Transverse colon (tissue), 4 donors: ENCODE measurements around the gene OXA1L. TPM values are rescaled to one million over a fixed set of nuclear protein-coding genes. Genes with fewer than 3 reads are reported as not detected.
"Not testable (repeated sequence)": the region's sequence is repeated elsewhere in the genome, so short reads cannot be mapped to it uniquely, and the experiment has no call there.

Experiments used
- DNase-seq: peaks from one replicate; pipeline ENCODE4 v3.0.0-alpha.2; 2019
- H3K27ac ChIP-seq, 4 donors: fragments of 200-600 bp; sonication (generic); 2 replicates each; pipeline ENCODE4 v1.5.1; 2016 to 2018; ENCODE audit warnings: inconsistent platforms in 4 of 4
- H3K27me3 ChIP-seq: fragments of 200-600 bp; sonication (generic); 2 replicates; pipeline ENCODE4 v1.5.1; 2017; ENCODE audit warnings: inconsistent platforms
- H3K36me3 ChIP-seq, 4 donors: fragments of 200-600 bp; sonication (generic); 2 replicates each; pipeline ENCODE4 v1.5.1; 2017 to 2019; ENCODE audit warnings: inconsistent platforms in 4 of 4
- H3K4me1 ChIP-seq, 4 donors: fragments of 200-600 bp; sonication (generic); 2 replicates each; pipeline ENCODE4 v1.5.1; 2017 to 2020; ENCODE audit warnings: inconsistent platforms in 4 of 4
- H3K4me3 ChIP-seq, 4 donors: fragments of 200-600 bp; sonication (generic); 1 replicate in 1 of 4; 2 replicates in 3 of 4; pipeline versions ENCODE4 v1.5.1 to v1.6.1; 2017 to 2019; ENCODE audit warnings: inconsistent platforms in 4 of 4
- H3K9me3 ChIP-seq, 2 donors: fragments of 200-600 bp; sonication (generic); 2 replicates each; pipeline ENCODE4 v1.5.1; 2017 to 2019; ENCODE audit warnings: inconsistent platforms in 2 of 2
- CTCF ChIP-seq, 5 experiments: fragments of 200-600 bp in 3 of 5; fragments of 450-650 bp in 2 of 5; sonication (generic) in 3 of 5; IDR thresholded peaks; 1 replicate in 2 of 5; 2 replicates in 3 of 5; pipeline ENCODE4 v1.5.1; 2016 to 2017; ENCODE audit warnings: antibody characterized with exemption in 5 of 5, inconsistent platforms in 3 of 5, mild to moderate bottlenecking in 2 of 5, moderate library complexity in 1 of 5
- EP300 ChIP-seq: sonication (generic); formaldehyde crosslinking; IDR thresholded peaks from one replicate; pipeline ENCODE4 v1.6.1; 2017; ENCODE audit warnings: antibody characterized with exemption, low read depth
- POLR2A ChIP-seq: fragments of 450-650 bp; IDR thresholded peaks from one replicate; pipeline ENCODE4 v1.6.1; 2016; ENCODE audit warnings: antibody characterized with exemption, mild to moderate bottlenecking, moderate library complexity
- POLR2AphosphoS5 ChIP-seq, 3 donors: sonication (generic); formaldehyde crosslinking; IDR thresholded peaks; one replicate each; pipeline ENCODE4 v1.6.1; 2016; ENCODE audit warnings: antibody characterized with exemption in 3 of 3
- WGBS, 2 donors: methylation state at CpG; one replicate each; pipeline ENCODE4 v1.1.5; 2018; ENCODE audit warnings: low coverage in 1 of 2; 5-methylcytosine and 5-hydroxymethylcytosine counted together
- in situ Hi-C, 4 donors: fragments of 200-750 bp; cut with MboI; loops; one replicate each; pipeline versions ENCODE4 v1.15.0 to v1.15.1; 2017; ENCODE audit warnings: low sequenced_read_pairs in 3 of 4, low pct_ligation_motif_present in 1 of 4, low pct_unique_long_range_greater_than_20kb in 1 of 4
- intact Hi-C: fragments of 100-400 bp; cut with DNase I; formaldehyde crosslinking; loops from one replicate; pipeline ENCODE4 v1.15.1; 2023; ENCODE audit warnings: low total_unique reads
- total RNA-seq, 4 donors: library from RNA; depleted of rRNA; stranded (reverse); fragments of >200 nt; gene quantifications; one replicate each; pipeline ENCODE4 v1.1.0, GENCODE V29; 2016

OXA1L gene
- total RNA-seq, 4 donors from 2014 or later = 65.9 to 132 (median 106) TPM

- Histone ChIP-seq H3K4me3 (no peak overlapping the region), H3K36me3 (no peaks in the 10 kb centered on the region), H3K27ac (peak overlapping the region in 2 of 4 donors; percentile 9 to 46), H3K9me3 (no peaks in the 10 kb centered on the region), H3K27me3 (no peaks in the 10 kb centered on the region), H3K4me1 (no peaks in the 10 kb centered on the region)
- 50 to 65% methylated on average over 3 of the region's 3 CpGs for WGBS, 2 donors
- intact Hi-C loops (no loop called here), in situ Hi-C loops (no loop called here)
- TF ChIP-seq POLR2A (no peak), POLR2AphosphoS5 (IDR thresholded peaks at IDR 0.05) (no peak), CTCF (IDR thresholded peaks at IDR 0.05) (no peak), EP300 (no peak)
- no peak for DNase-seq
Measured at GRCh38 chr14:22791301-22791700, 24.8 kb downstream of the OXA1L start.

GRCh38 chr14:22792158-22792557 is 25.7 kb downstream of the OXA1L start:
- intact Hi-C loops (no loop called here), in situ Hi-C loops (no loop called here)
- WGBS, 2 donors = 67 to 95% methylated on average over 1 to 2 of the region's 2 CpGs
- no peaks in the 10 kb centered on the region for H3K4me1 ChIP-seq
- no peaks in the 10 kb centered on the region for H3K9me3 ChIP-seq
- H3K27ac ChIP-seq = no peak overlapping the region
- TF ChIP-seq EP300 (no peak), POLR2A (no peak), CTCF (IDR thresholded peaks at IDR 0.05) (no peak), POLR2AphosphoS5 (IDR thresholded peaks at IDR 0.05) (no peak)
- no peaks in the 10 kb centered on the region for H3K36me3 ChIP-seq
- H3K27me3 ChIP-seq = no peaks in the 10 kb centered on the region
- no peak for DNase-seq
- no peak overlapping the region for H3K4me3 ChIP-seq

DNA sequence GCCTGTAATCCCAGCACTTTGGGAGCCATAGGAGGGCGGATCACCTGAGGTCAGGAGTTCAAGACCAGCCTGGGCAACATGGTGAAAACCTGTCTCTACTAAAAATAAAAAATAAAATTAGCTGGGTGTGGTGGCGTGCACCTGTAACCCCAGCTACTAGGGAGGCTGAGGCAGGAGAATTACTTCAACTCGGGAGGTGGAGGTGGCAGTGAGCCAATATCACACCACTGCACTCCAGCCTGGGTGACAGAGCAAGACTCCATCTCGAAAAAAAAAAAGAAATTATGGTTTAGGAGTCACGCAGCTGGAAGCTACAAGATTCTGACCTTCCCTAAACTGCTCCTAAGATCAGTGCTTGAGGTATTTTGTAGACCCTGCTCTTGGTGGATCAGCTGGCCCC is 27.1 kb downstream of the OXA1L start:
- H3K4me3 ChIP-seq, in situ Hi-C loops, intact Hi-C loops, H3K36me3 ChIP-seq, H3K9me3 ChIP-seq, H3K27ac ChIP-seq, H3K27me3 ChIP-seq, DNase-seq, H3K4me1 ChIP-seq: not testable (repeated sequence)
- WGBS, 2 donors = 61 to 72% methylated on average over 4 to 5 of the region's 5 CpGs

DNA sequence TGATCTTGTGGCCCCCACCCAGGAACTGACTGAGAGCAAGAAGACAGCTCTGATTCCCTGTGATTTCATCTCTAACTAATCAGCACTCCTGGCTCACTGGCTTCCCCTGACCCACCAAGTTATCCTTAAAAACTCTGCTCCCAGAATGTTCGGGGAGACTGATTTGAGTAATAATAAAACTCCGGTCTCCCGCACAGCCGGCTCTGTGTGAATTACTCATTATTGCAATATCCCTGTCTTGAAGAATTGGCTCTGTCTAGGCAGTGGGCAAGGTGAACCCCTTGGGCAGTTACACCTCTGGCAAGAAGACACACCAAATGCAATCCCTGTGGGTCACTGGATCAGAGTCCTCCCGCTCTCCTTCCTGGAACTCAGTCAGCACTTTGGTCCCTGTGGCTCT is 27.5 kb downstream of the OXA1L start:
- WGBS, 2 donors = 72% methylated on average over 4 of the region's 5 CpGs; no CpG with 5 or more reads in 1 of the 2 donors
- in situ Hi-C loops = no loop called here
- no peaks in the 10 kb centered on the region for H3K36me3 ChIP-seq

More for the DNA sequence above, 27.5 kb downstream of the OXA1L start:
- H3K27ac ChIP-seq = no peak overlapping the region
- H3K4me1 ChIP-seq = no peaks in the 10 kb centered on the region
- no peaks in the 10 kb centered on the region for H3K27me3 ChIP-seq
- TF ChIP-seq POLR2AphosphoS5 (IDR thresholded peaks at IDR 0.05) = no peak
- TF ChIP-seq POLR2A = no peak
- TF ChIP-seq CTCF (IDR thresholded peaks at IDR 0.05) = no peak
- no peak for TF ChIP-seq EP300
- no peaks in the 10 kb centered on the region for H3K9me3 ChIP-seq
- no peak overlapping the region for H3K4me3 ChIP-seq
- intact Hi-C loops = no loop called here
- DNase-seq = no peak
